ENCODE results near the gene PGRMC2. TPM values are rescaled to one million over a fixed set of nuclear protein-coding genes. Genes with fewer than 3 reads are reported as not detected.

PGRMC2 gene
- 127 TPM for polyA plus RNA-seq (ENCODE audit: insufficient read length)
- long read RNA-seq, donor 1, transcript PGRMC2-202 (2 exons, 2,858 nt) = minor isoform, 8 of 57 reads
- long read RNA-seq, donor 1, transcript PGRMC2-208 (3 exons, 3,783 nt) = major isoform, 43 of 57 reads
- long read RNA-seq, donor 1, partial matches to known transcripts = 6 of 57 reads
- long read RNA-seq, donor 1, other reads (novel, unspliced or antisense) = 0 of 57 reads
- long read RNA-seq, donor 2, transcript PGRMC2-202 (2 exons, 2,858 nt) = minor isoform, 5 of 55 reads
- long read RNA-seq, donor 2, transcript PGRMC2-208 (3 exons, 3,783 nt) = major isoform, 45 of 55 reads
- long read RNA-seq, donor 2, partial matches to known transcripts = 5 of 55 reads
- long read RNA-seq, donor 2, other reads (novel, unspliced or antisense) = 0 of 55 reads
- long read RNA-seq, donor 3, transcript PGRMC2-208 (3 exons, 3,783 nt) = major isoform, 43 of 50 reads
- long read RNA-seq, donor 3, partial matches to known transcripts = 5 of 50 reads
- long read RNA-seq, donor 3, other reads (novel, unspliced or antisense) = 0 of 50 reads
- long read RNA-seq, donor 4, partial matches to known transcripts = 0 of 3 reads
- long read RNA-seq, donor 4, other reads (novel, unspliced or antisense) = 0 of 3 reads
- long read RNA-seq, donor 5, transcript PGRMC2-208 (3 exons, 3,783 nt) = major isoform, 74 of 80 reads
- long read RNA-seq, donor 5, transcript PGRMC2-202 (2 exons, 2,858 nt) = minor isoform, 6 of 80 reads
- long read RNA-seq, donor 5, partial matches to known transcripts = 0 of 80 reads
- long read RNA-seq, donor 5, other reads (novel, unspliced or antisense) = 0 of 80 reads
- long read RNA-seq, donor 6, transcript PGRMC2-202 (2 exons, 2,858 nt) = minor isoform, 9 of 81 reads
- long read RNA-seq, donor 6, transcript PGRMC2-208 (3 exons, 3,783 nt) = major isoform, 47 of 81 reads
- long read RNA-seq, donor 6, partial matches to known transcripts = 25 of 81 reads
- long read RNA-seq, donor 6, other reads (novel, unspliced or antisense) = 0 of 81 reads
- long read RNA-seq, donor 7, transcript PGRMC2-208 (3 exons, 3,783 nt) = major isoform, 67 of 81 reads
- long read RNA-seq, donor 7, transcript PGRMC2-202 (2 exons, 2,858 nt) = minor isoform, 8 of 81 reads
- long read RNA-seq, donor 7, partial matches to known transcripts = 6 of 81 reads
- long read RNA-seq, donor 7, other reads (novel, unspliced or antisense) = 0 of 81 reads
- long read RNA-seq, donor 8, transcript PGRMC2-208 (3 exons, 3,783 nt) = major isoform, 29 of 31 reads
- long read RNA-seq, donor 8, partial matches to known transcripts = 0 of 31 reads
- long read RNA-seq, donor 8, other reads (novel, unspliced or antisense) = 0 of 31 reads

- DNase-seq = peak; percentile 25
Observed at GRCh38 chr4:128287141-128287870, at the start of gene PGRMC2. PGRMC2 (minus strand) TSS chr4:128287813; CDS start chr4:128287790, 23 bp downstream.

- DNase-seq = no peak
Observed at GRCh38 chr4:128335541-128335940, 47.9 kb upstream of the PGRMC2 start.

GRCh38 chr4:128334256-128334655 lies 46.6 kb upstream of the PGRMC2 start:
- DNase-seq = no peak

- no peak for DNase-seq
Observed at GRCh38 chr4:128333309-128334018, 45.9 kb upstream of the PGRMC2 start.

- DNase-seq = no peak
Observed at GRCh38 chr4:128332081-128332480, 44.5 kb upstream of the PGRMC2 start.

- DNase-seq = no peak
Observed at GRCh38 chr4:128329638-128330037, 42.0 kb upstream of the PGRMC2 start.

GRCh38 chr4:128328106-128328505 lies 40.5 kb upstream of the PGRMC2 start:
- DNase-seq = no peak

- DNase-seq = no peak
Observed at GRCh38 chr4:128323401-128323800, 35.8 kb upstream of the PGRMC2 start.

- DNase-seq = no peak
Observed at GRCh38 chr4:128322986-128323385, 35.4 kb upstream of the PGRMC2 start.

GRCh38 chr4:128322311-128322710 lies 34.7 kb upstream of the PGRMC2 start:
- no peak for DNase-seq

GRCh38 chr4:128320656-128321055 lies 33.0 kb upstream of the PGRMC2 start:
- DNase-seq = no peak

GRCh38 chr4:128315756-128316520 lies 28.3 kb upstream of the PGRMC2 start:
- no peak for DNase-seq

- DNase-seq = no peak
Observed at GRCh38 chr4:128311659-128312403, 24.2 kb upstream of the PGRMC2 start.

GRCh38 chr4:128310266-128310697 lies 22.7 kb upstream of the PGRMC2 start:
- peak; percentile 19 for DNase-seq

- no peak for DNase-seq
Observed at GRCh38 chr4:128309585-128309984, 22.0 kb upstream of the PGRMC2 start.

- DNase-seq = no peak
Observed at GRCh38 chr4:128308986-128309385, 21.4 kb upstream of the PGRMC2 start.

- DNase-seq = no peak
Observed at GRCh38 chr4:128307123-128307571, 19.5 kb upstream of the PGRMC2 start.

GRCh38 chr4:128305942-128306341 lies 18.3 kb upstream of the PGRMC2 start:
- DNase-seq = no peak

GRCh38 chr4:128303986-128304385 lies 16.4 kb upstream of the PGRMC2 start:
- no peak for DNase-seq
